ENCODE measurements around the gene PRIM1. TPM values are rescaled to one million over a fixed set of nuclear protein-coding genes. Genes with fewer than 3 reads are reported as not detected.
"Not testable (repeated sequence)": the region's sequence is repeated elsewhere in the genome, so short reads cannot be mapped to it uniquely, and the experiment has no call there.

PRIM1 gene
- total RNA-seq, 1 experiment from 2014 or later = 50.7 TPM

DNA sequence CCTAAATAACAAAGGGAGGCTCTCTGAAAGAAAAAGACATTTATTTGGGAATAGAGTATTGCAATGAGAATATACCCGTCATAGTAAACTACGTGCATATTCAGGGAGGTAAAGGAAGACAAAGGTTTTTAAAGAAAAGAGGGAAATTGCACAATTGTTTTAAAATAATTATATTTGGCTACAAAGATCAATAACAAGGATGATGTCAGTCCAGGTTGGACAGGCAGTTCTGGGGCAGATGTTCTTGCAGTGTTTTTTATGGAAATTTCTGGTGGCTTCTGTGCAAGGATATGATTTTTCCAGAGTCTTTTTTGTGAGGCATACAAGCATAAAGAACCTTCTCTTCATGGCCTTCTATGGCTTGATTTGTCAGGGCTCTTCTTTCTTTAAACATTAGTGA is 40.6 kb upstream of the PRIM1 start:
- Histone ChIP-seq H2BK15ac (ENCODE audit: low read depth, low read length) (no peak overlapping the region), H3K4me2 (ENCODE audit: insufficient read depth, insufficient read length, low read length) (no peak overlapping the region), H3K27ac (ENCODE audit: insufficient read length, low read depth, low read length) (no peak overlapping the region), H2BK120ac (ENCODE audit: low read depth, low read length, poor library complexity, severe bottlenecking) (no peak overlapping the region), H3K9ac (ENCODE audit: extremely low read depth, insufficient read length, low read length) (no peak overlapping the region), H3K9me3 (ENCODE audit: control insufficient read depth, low read depth, low read length) (no peaks in the 10 kb centered on the region), H3K56ac (ENCODE audit: insufficient read length, low read depth, low read length) (no peak overlapping the region), H3K4ac (ENCODE audit: low read depth, low read length) (no peak overlapping the region), H3K14ac (ENCODE audit: insufficient read depth, low read length) (no peak overlapping the region), H4K20me1 (ENCODE audit: control insufficient read depth, insufficient read depth, insufficient read length) (no peaks in the 10 kb centered on the region), H2BK20ac (ENCODE audit: low read depth, low read length, poor library complexity, severe bottlenecking) (no peak overlapping the region), H2BK12ac (ENCODE audit: insufficient read length, low read depth, low read length) (no peak overlapping the region), H3K79me1 (ENCODE audit: insufficient read depth, low read depth, low read length, poor library complexity, severe bottlenecking) (no peaks in the 10 kb centered on the region), H3K18ac (ENCODE audit: insufficient read length, low read depth, low read length) (no peak overlapping the region), H3K23me2 (ENCODE audit: insufficient read length, low read depth, low read length, poor library complexity, severe bottlenecking) (no peaks in the 10 kb centered on the region), H4K91ac (ENCODE audit: insufficient read length, low read depth, low read length) (no peak overlapping the region), H3K4me1 (ENCODE audit: insufficient read depth, low read length) (no peaks in the 10 kb centered on the region), H4K8ac (replicated peaks; ENCODE audit: insufficient read length, low read depth, low read length) (no peak overlapping the region), H4K5ac (ENCODE audit: insufficient read length, low read depth, low read length) (no peak overlapping the region), H2AFZ (ENCODE audit: low read length) (no peak overlapping the region), H2BK5ac (ENCODE audit: insufficient read length, low read length) (no peak overlapping the region), H3K79me2 (ENCODE audit: insufficient read depth, low read length) (no peaks in the 10 kb centered on the region), H3T11ph (ENCODE audit: low read length) (no peak overlapping the region), H2AK5ac (ENCODE audit: insufficient read length, low read length) (no peak overlapping the region), H3K27me3 (ENCODE audit: insufficient read depth, low read length) (no peaks in the 10 kb centered on the region), H3K23ac (ENCODE audit: insufficient read length, low read depth, low read length) (no peak overlapping the region)
- H3K27ac Mint-ChIP-seq = no peak overlapping the region
- no peaks in the 10 kb centered on the region for H3K4me1 Mint-ChIP-seq
- peaks cover 5% of the 10 kb centered on the region for H3K27me3 Mint-ChIP-seq (ENCODE audit: low read depth)
- peaks cover 14 to 20% of the 10 kb centered on the region in 2 experiments for H3K9me3 Mint-ChIP-seq
- no CpG with 5 or more reads among the region's 2 CpGs for WGBS (ENCODE audit: extremely low coverage, insufficient read length, low lambda C conversion rate)
- H3K4me3 Mint-ChIP-seq = no peak overlapping the region
- TF ChIP-seq, protein P1, sequence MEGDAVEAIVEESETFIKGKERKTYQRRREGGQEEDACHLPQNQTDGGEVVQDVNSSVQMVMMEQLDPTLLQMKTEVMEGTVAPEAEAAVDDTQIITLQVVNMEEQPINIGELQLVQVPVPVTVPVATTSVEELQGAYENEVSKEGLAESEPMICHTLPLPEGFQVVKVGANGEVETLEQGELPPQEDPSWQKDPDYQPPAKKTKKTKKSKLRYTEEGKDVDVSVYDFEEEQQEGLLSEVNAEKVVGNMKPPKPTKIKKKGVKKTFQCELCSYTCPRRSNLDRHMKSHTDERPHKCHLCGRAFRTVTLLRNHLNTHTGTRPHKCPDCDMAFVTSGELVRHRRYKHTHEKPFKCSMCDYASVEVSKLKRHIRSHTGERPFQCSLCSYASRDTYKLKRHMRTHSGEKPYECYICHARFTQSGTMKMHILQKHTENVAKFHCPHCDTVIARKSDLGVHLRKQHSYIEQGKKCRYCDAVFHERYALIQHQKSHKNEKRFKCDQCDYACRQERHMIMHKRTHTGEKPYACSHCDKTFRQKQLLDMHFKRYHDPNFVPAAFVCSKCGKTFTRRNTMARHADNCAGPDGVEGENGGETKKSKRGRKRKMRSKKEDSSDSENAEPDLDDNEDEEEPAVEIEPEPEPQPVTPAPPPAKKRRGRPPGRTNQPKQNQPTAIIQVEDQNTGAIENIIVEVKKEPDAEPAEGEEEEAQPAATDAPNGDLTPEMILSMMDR (conservative IDR thresholded peaks at IDR 0.05) = no peak
- DNase-seq = no peak
- peaks cover 5 to 10% (median 6%) of the 10 kb centered on the region in 3 experiments for H3K36me3 Mint-ChIP-seq (ENCODE audit: insufficient read depth in 1 of 3, low read depth in 3 of 3)

DNA sequence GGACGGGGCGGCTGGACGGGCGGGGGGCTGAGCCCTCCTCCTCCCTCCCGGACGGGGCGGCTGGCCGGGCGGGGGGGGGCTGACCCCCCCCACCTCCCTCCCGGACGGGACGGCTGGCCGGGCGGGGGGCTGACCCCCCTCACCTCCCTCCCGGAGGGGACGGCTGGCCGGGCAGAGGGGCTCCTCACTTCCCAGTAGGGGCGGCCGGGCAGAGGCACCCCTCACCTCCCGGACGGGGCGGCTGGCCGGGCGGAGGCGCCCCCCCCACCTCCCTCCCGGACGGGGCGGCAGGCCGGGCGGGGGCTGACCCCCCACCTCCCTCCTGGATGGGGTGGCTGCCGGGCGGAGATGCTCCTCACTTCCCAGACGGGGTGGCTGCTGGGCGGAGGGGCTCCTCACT is 37.3 kb upstream of the PRIM1 start:
- H3K27ac ChIP-seq (ENCODE audit: insufficient read length, low read depth, low read length); H3K23me2 ChIP-seq (ENCODE audit: insufficient read length, low read depth, low read length, poor library complexity, severe bottlenecking); H2BK15ac ChIP-seq (ENCODE audit: low read depth, low read length); H3K27ac Mint-ChIP-seq; H4K8ac ChIP-seq (replicated peaks; ENCODE audit: insufficient read length, low read depth, low read length); DNase-seq; H3K4me3 Mint-ChIP-seq; H2BK20ac ChIP-seq (ENCODE audit: low read depth, low read length, poor library complexity, severe bottlenecking); H4K20me1 ChIP-seq (ENCODE audit: control insufficient read depth, insufficient read depth, insufficient read length); H3K4me2 ChIP-seq (ENCODE audit: insufficient read depth, insufficient read length, low read length); H2BK120ac ChIP-seq (ENCODE audit: low read depth, low read length, poor library complexity, severe bottlenecking); H3K79me1 ChIP-seq (ENCODE audit: insufficient read depth, low read depth, low read length, poor library complexity, severe bottlenecking); H2AFZ ChIP-seq (ENCODE audit: low read length); H3K4ac ChIP-seq (ENCODE audit: low read depth, low read length); H3K4me1 ChIP-seq (ENCODE audit: insufficient read depth, low read length); H3K56ac ChIP-seq (ENCODE audit: insufficient read length, low read depth, low read length); H2AK5ac ChIP-seq (ENCODE audit: insufficient read length, low read length); H3K9me3 ChIP-seq (ENCODE audit: control insufficient read depth, low read depth, low read length); H3K27me3 Mint-ChIP-seq (ENCODE audit: low read depth); H3T11ph ChIP-seq (ENCODE audit: low read length); H3K4me1 Mint-ChIP-seq; H2BK5ac ChIP-seq (ENCODE audit: insufficient read length, low read length); H4K91ac ChIP-seq (ENCODE audit: insufficient read length, low read depth, low read length); H2BK12ac ChIP-seq (ENCODE audit: insufficient read length, low read depth, low read length); H3K9ac ChIP-seq (ENCODE audit: extremely low read depth, insufficient read length, low read length); H4K5ac ChIP-seq (ENCODE audit: insufficient read length, low read depth, low read length); H3K14ac ChIP-seq (ENCODE audit: insufficient read depth, low read length); H3K23ac ChIP-seq (ENCODE audit: insufficient read length, low read depth, low read length); H3K79me2 ChIP-seq (ENCODE audit: insufficient read depth, low read length); H3K27me3 ChIP-seq (ENCODE audit: insufficient read depth, low read length); H3K18ac ChIP-seq (ENCODE audit: insufficient read length, low read depth, low read length): not testable (repeated sequence)
- no CpG with 5 or more reads among the region's 34 CpGs for WGBS (ENCODE audit: extremely low coverage, insufficient read length, low lambda C conversion rate)
- peaks cover 28 to 37% of the 10 kb centered on the region in 2 experiments for H3K9me3 Mint-ChIP-seq
- H3K36me3 Mint-ChIP-seq (ENCODE audit: insufficient read depth in 1 of 3, low read depth in 3 of 3) = peaks cover 9 to 27% (median 23%) of the 10 kb centered on the region in 3 experiments
